BJ (cell line): ENCODE measurements around the gene RABGAP1L. TPM values are rescaled to one million over a fixed set of nuclear protein-coding genes. Genes with fewer than 3 reads are reported as not detected.

Experiments
- CTCF ChIA-PET: fragments of 350-600 bp; formaldehyde crosslinking; extraction: SDS; loops from one replicate; lab custom pipeline; 2021; ENCODE audit warnings: antibody characterized with exemption, inconsistent platforms; lab: Yijun Ruan, JAX
- POLR2A ChIA-PET: fragments of 300-600 bp; sonication (Branson Sonifier 250); formaldehyde crosslinking; extraction: SDS; loops from one replicate; lab custom pipeline; 2021; ENCODE audit warnings: antibody characterized with exemption; lab: Charles Lee
- DNase-seq: peaks from one replicate; pipeline ENCODE4 v3.0.0-alpha.2; 2011; ENCODE audit warnings: low read depth
- H3K27me3 ChIP-seq: 2 replicates; pipeline ENCODE4 v1.6.0; 2011; ENCODE audit warnings: low read length; ENCODE audit not compliant: control insufficient read depth, insufficient read depth
- H3K36me3 ChIP-seq: 2 replicates; pipeline ENCODE4 v1.5.1; 2011; ENCODE audit warnings: low read length; ENCODE audit not compliant: control insufficient read depth, insufficient read depth
- H3K4me3 ChIP-seq: 2 replicates; pipeline ENCODE4 v1.5.1; 2011; ENCODE audit warnings: low read depth, mild to moderate bottlenecking, control low read depth, low read length
- CTCF ChIP-seq: IDR thresholded peaks from 2 replicates; pipeline ENCODE4 v1.5.1; 2011; ENCODE audit warnings: low read depth, mild to moderate bottlenecking, control low read depth, inconsistent platforms, low read length, moderate library complexity; ENCODE audit not compliant: insufficient read depth
- polyA plus RNA-seq: library from polyadenylated mRNA; depleted of rRNA; stranded (reverse); fragments of >200 nt; gene quantifications from 2 replicates; pipeline ENCODE4 v1.2.3, GENCODE V29; 2011

The RABGAP1L gene
- polyA plus RNA-seq, 1 experiment = 15.9 TPM

- no peaks in the 10 kb centered on the region for H3K36me3 ChIP-seq
- H3K4me3 ChIP-seq = no peak overlapping the region
- no peak for TF ChIP-seq CTCF
- POLR2A ChIA-PET = no interaction called here
- DNase-seq = no peak
- H3K27me3 ChIP-seq = no peaks in the 10 kb centered on the region
- CTCF ChIA-PET = no interaction called here
Measured at GRCh38 chr1:174696026-174696821, 536.9 kb downstream of the RABGAP1L start.

- no peak overlapping the region for H3K4me3 ChIP-seq
- no peak for DNase-seq
- H3K36me3 ChIP-seq = no peaks in the 10 kb centered on the region
- no peaks in the 10 kb centered on the region for H3K27me3 ChIP-seq
- POLR2A ChIA-PET = interaction anchor here (0.8 kb wide), 1 partner anchor 669 kb away, joined by 3 read pairs; no protein-coding TSS in a partner anchor
- CTCF ChIA-PET = interaction anchor here (0.5 to 1.0 kb wide), 2 partner anchors 26 to 211 kb away, joined by 3 read pairs; no protein-coding TSS in a partner anchor
- no peak for TF ChIP-seq CTCF
Measured at GRCh38 chr1:174700314-174700713, 541.0 kb downstream of the RABGAP1L start.

GRCh38 chr1:174700775-174701174 is 541.5 kb downstream of the RABGAP1L start:
- ChIA-PET POLR2A (interaction anchor here (0.8 kb wide), 1 partner anchor 669 kb away, joined by 3 read pairs; no protein-coding TSS in a partner anchor), CTCF (interaction anchor here (1.0 kb wide), 1 partner anchor 25 kb away, joined by 3 read pairs; no protein-coding TSS in a partner anchor)
- no peak overlapping the region for H3K4me3 ChIP-seq
- no peak for TF ChIP-seq CTCF
- DNase-seq = peak; percentile 33
- no peaks in the 10 kb centered on the region for H3K36me3 ChIP-seq
- no peaks in the 10 kb centered on the region for H3K27me3 ChIP-seq

GRCh38 chr1:174701565-174701964 is 542.2 kb downstream of the RABGAP1L start:
- CTCF ChIA-PET = no interaction called here
- no peak for TF ChIP-seq CTCF
- no peaks in the 10 kb centered on the region for H3K36me3 ChIP-seq
- no peak overlapping the region for H3K4me3 ChIP-seq
- H3K27me3 ChIP-seq = no peaks in the 10 kb centered on the region
- POLR2A ChIA-PET = no interaction called here
- DNase-seq = no peak

- POLR2A ChIA-PET = no interaction called here
- H3K27me3 ChIP-seq = no peaks in the 10 kb centered on the region
- CTCF ChIA-PET = no interaction called here
- H3K4me3 ChIP-seq = no peak overlapping the region
- no peaks in the 10 kb centered on the region for H3K36me3 ChIP-seq
- no peak for TF ChIP-seq CTCF
- DNase-seq = no peak
Measured at GRCh38 chr1:174702011-174702410, 542.7 kb downstream of the RABGAP1L start.
